HG03565 (cell line): ENCODE data around the gene NTSR2.

ENCODE experiments used
- ATAC-seq: cut with Tn5 transposase; IDR thresholded peaks from one replicate; pipeline ENCODE4 v1.9.1; 2021; ENCODE audit warnings: mild to moderate bottlenecking, moderate library complexity; ENCODE audit not compliant: unreplicated experiment

NTSR2 gene

GRCh38 chr2:11630855-11631254 lies 39.1 kb downstream of the NTSR2 start:
- ATAC-seq: no peak

- no peak for ATAC-seq
Observed at GRCh38 chr2:11629851-11630250, 40.1 kb downstream of the NTSR2 start.

- no peak for ATAC-seq
Observed at GRCh38 chr2:11629215-11629614, 40.8 kb downstream of the NTSR2 start.

- no peak for ATAC-seq
Observed at GRCh38 chr2:11628675-11629074, 41.3 kb downstream of the NTSR2 start.

- ATAC-seq: no peak
Observed at GRCh38 chr2:11625671-11626070, 44.3 kb downstream of the NTSR2 start.

GRCh38 chr2:11624893-11625292 lies 45.1 kb downstream of the NTSR2 start:
- ATAC-seq: no peak

GRCh38 chr2:11622611-11623010 lies 47.4 kb downstream of the NTSR2 start:
- ATAC-seq: no peak

- ATAC-seq: no peak
Observed at GRCh38 chr2:11621410-11621809, 48.6 kb downstream of the NTSR2 start.

- ATAC-seq: no peak
Observed at GRCh38 chr2:11618708-11619062, 51.3 kb downstream of the NTSR2 start.

- ATAC-seq: no peak
Observed at GRCh38 chr2:11617984-11618707, 51.8 kb downstream of the NTSR2 start.

GRCh38 chr2:11617527-11617926 lies 52.5 kb downstream of the NTSR2 start:
- no peak for ATAC-seq

GRCh38 chr2:11616851-11617415 lies 53.1 kb downstream of the NTSR2 start:
- no peak for ATAC-seq

GRCh38 chr2:11616097-11616687 lies 53.8 kb downstream of the NTSR2 start:
- ATAC-seq: no peak

GRCh38 chr2:11615209-11615608 lies 54.8 kb downstream of the NTSR2 start:
- ATAC-seq: no peak

GRCh38 chr2:11613297-11613696 lies 56.7 kb downstream of the NTSR2 start:
- no peak for ATAC-seq

GRCh38 chr2:11612553-11613215 lies 57.3 kb downstream of the NTSR2 start:
- no peak for ATAC-seq

GRCh38 chr2:11611251-11611650 lies 58.7 kb downstream of the NTSR2 start:
- ATAC-seq: no peak

- ATAC-seq: no peak
Observed at GRCh38 chr2:11610624-11611242, 59.3 kb downstream of the NTSR2 start.
